Aorta (tissue), 5 donors: ENCODE data around the gene PLD1. TPM values are rescaled to one million over a fixed set of nuclear protein-coding genes. Genes with fewer than 3 reads are reported as not detected.

Experiments
- ATAC-seq: fragments of 200-7000 bp; cut with Tn5 transposase; one replicate; pipeline ENCODE4 v1.9.1; 2022; ENCODE audit warnings: moderate library complexity; ENCODE audit not compliant: low FRiP score
- DNase-seq, 2 donors: peaks; one replicate each; pipeline ENCODE4 v3.0.0-alpha.2; 2020
- H3K27ac ChIP-seq, 2 donors: one replicate each; pipeline ENCODE4 v1.5.1; 2013; ENCODE audit warnings: low read length in 2 of 2, mild to moderate bottlenecking in 2 of 2, moderate library complexity in 2 of 2, control low read depth in 1 of 2, inconsistent platforms in 1 of 2, low read depth in 1 of 2
- H3K27me3 ChIP-seq, 2 donors: one replicate each; pipeline ENCODE4 v1.6.1; 2013; ENCODE audit warnings: control low read depth in 1 of 2, low read length in 1 of 2, mild to moderate bottlenecking in 1 of 2, moderate library complexity in 1 of 2; ENCODE audit not compliant: insufficient read depth in 2 of 2, control insufficient read depth in 1 of 2
- H3K36me3 ChIP-seq, 2 donors: one replicate each; pipeline ENCODE4 v1.6.1; 2013; ENCODE audit warnings: control low read depth in 1 of 2, low read length in 1 of 2, mild to moderate bottlenecking in 1 of 2; ENCODE audit not compliant: insufficient read depth in 2 of 2, control insufficient read depth in 1 of 2
- H3K4me1 ChIP-seq, 2 donors: one replicate each; pipeline ENCODE4 v1.6.1; 2013; ENCODE audit warnings: low read length in 2 of 2, control low read depth in 1 of 2, mild to moderate bottlenecking in 1 of 2, moderate library complexity in 1 of 2; ENCODE audit not compliant: insufficient read depth in 2 of 2, control insufficient read depth in 1 of 2
- H3K4me3 ChIP-seq, 2 donors: one replicate each; pipeline ENCODE4 v1.5.1; 2013; ENCODE audit warnings: low read length in 2 of 2, control low read depth in 1 of 2, mild to moderate bottlenecking in 1 of 2
- H3K9me3 ChIP-seq: one replicate; pipeline ENCODE4 v1.6.1; 2013; ENCODE audit warnings: mild to moderate bottlenecking, low read length; ENCODE audit not compliant: control insufficient read depth
- WGBS, 2 donors: extraction: QIAGEN DNeasy Blood & Tissue Kit; methylation state at CpG; one replicate each; pipeline ENCODE4 v1.1.7; 2013; 5-methylcytosine and 5-hydroxymethylcytosine counted together
- intact Hi-C, 2 donors: fragments of 100-400 bp; cut with DNase I; formaldehyde crosslinking; loops; one replicate each; pipeline versions ENCODE4 v1.14.2 to v1.15.0; 2022
- polyA plus RNA-seq, 2 donors: library from polyadenylated mRNA; stranded (reverse); fragments of 200-250 nt; gene quantifications; one replicate each; pipeline ENCODE4 v1.2.3, GENCODE V29; 2013
- total RNA-seq, 2 donors: library from RNA; stranded (reverse); fragmentation: NEBNext Ultra II Directional; extraction: Animal tissue kit (Norgen Biotek cat#: 25700); gene quantifications; one replicate each; pipeline ENCODE4 v1.2.1, GENCODE V29; 2021
- donor health status: healthy with polysubstance abuse.
- donor health status: Bipolar disorder and iron deficiency.
- donor health status: DM: no; HTN: no; CAD: no.
- donor health status: DM: no; HTN: no; CAD: no.
- donor health status: DM: yes; HTN: yes; CAD: no.

Gene PLD1
- total and polyA plus RNA-seq, 4 donors, result 19.1 to 41.3 (median 25.6) TPM

- H3K4me3 ChIP-seq, result no peak overlapping the region
- DNase-seq (no peak), ATAC-seq (no peak)
- H3K9me3 ChIP-seq, result no peaks in the 10 kb centered on the region
- 94% methylated on average over 4 of the region's 4 CpGs for WGBS, 2 donors
- no peak overlapping the region for H3K27ac ChIP-seq
- no peaks in the 10 kb centered on the region for H3K27me3 ChIP-seq
- H3K36me3 ChIP-seq, result no peaks in the 10 kb centered on the region
- peaks cover 0 to 2% of the 10 kb centered on the region in 2 donors for H3K4me1 ChIP-seq
- intact Hi-C loops, result no loop called here
Measured at GRCh38 chr3:171777596-171777995, 32.7 kb downstream of the PLD1 start.

DNA sequence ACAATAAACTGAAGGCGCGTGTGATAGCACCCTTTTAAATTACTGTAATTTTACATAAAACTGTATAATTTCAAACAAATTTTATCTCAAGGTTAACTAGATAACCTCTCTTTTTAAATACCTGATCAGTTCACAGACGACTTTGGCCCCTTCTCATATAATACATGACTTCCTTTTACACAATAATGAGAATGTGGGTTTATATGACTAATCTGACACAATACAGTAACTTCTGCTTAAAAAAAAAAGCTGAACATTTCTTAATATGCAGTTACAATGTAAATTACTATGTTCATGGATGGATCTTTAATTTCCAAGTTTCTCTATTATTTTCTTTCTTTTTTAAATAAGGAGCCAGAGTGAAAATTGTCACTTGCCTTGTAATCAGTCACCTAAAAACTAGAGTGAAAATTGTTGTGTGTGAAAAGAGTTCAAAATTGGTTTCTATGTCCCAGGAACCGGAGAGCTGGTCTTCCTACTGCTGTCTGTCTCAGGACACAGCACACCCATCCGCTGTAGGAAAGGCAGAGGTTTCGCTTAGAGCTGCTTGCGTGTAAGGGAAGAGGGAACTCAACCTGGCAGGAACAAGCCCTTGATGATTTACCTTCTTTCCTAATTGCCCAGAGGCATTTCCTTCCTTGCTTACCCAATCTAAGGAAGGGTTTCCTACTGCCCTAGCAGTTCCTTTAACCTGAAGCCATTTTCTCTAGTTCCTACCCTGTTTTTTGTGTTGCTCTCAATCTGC, 33.3 kb downstream of the PLD1 start:
- H3K4me1 ChIP-seq, result peaks cover 0 to 2% of the 10 kb centered on the region in 2 donors
- intact Hi-C loops, result no loop called here
- ATAC-seq (peak; percentile 28), DNase-seq (no peak)
- H3K9me3 ChIP-seq, result no peaks in the 10 kb centered on the region
- no peak overlapping the region for H3K27ac ChIP-seq
- no peaks in the 10 kb centered on the region for H3K27me3 ChIP-seq
- no peak overlapping the region for H3K4me3 ChIP-seq
- H3K36me3 ChIP-seq, result no peaks in the 10 kb centered on the region
- 92 to 95% methylated on average over 7 of the region's 7 CpGs for WGBS, 2 donors

DNA sequence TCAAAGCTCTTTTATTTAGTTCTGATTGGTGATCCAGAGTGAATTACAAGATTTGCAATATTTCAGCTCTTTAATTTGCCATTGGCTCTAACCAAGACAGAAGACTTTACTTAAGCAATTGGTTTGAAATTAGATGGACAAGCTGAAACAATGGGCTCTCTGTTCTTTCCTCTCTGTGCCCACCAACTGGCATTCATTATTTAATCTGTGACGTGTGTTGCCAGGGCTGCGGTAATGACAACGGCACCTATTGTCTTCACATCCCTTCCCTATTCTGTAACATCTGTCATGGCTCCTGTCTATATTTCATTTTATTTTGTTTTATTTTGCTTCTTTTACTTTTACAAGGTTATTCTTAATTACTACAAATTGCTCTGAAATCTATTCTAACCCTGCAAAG, 33.9 kb downstream of the PLD1 start:
- Histone ChIP-seq H3K27me3 (no peaks in the 10 kb centered on the region), H3K36me3 (no peaks in the 10 kb centered on the region), H3K9me3 (no peaks in the 10 kb centered on the region), H3K4me3 (no peak overlapping the region), H3K27ac (no peak overlapping the region), H3K4me1 (peaks cover 0 to under 1% of the 10 kb centered on the region in 2 donors)
- ATAC-seq, result no peak
- WGBS, 2 donors, result 93 to 97% methylated on average over 3 of the region's 3 CpGs
- intact Hi-C loops, result no loop called here
- no peak for DNase-seq

DNA sequence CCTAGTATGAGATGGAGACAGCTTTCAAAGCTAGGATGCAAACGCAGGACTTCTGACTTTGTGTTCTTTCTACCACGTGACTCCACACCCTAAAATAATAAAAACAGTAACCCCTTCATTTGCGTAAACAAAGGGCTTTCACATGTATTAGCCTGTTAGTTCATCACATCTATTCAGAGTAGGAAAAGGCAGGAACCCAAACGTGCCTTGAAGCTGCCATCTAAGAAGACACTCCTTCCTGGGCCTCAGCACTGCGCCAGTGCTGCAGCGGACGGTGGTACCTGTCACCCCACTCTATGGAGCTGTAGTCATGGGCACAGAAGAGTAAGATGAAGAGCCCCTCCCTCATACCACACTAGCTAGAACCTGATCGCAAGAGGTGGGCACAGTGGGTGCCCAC, 34.3 kb downstream of the PLD1 start:
- intact Hi-C loops, result no loop called here
- Histone ChIP-seq H3K9me3 (no peaks in the 10 kb centered on the region), H3K36me3 (no peaks in the 10 kb centered on the region), H3K27ac (no peak overlapping the region), H3K27me3 (no peaks in the 10 kb centered on the region), H3K4me1 (no peaks in the 10 kb centered on the region), H3K4me3 (no peak overlapping the region)
- ATAC-seq, result no peak
- DNase-seq, result no peak
- WGBS, 2 donors, result 86 to 89% methylated on average over 8 of the region's 8 CpGs

DNA sequence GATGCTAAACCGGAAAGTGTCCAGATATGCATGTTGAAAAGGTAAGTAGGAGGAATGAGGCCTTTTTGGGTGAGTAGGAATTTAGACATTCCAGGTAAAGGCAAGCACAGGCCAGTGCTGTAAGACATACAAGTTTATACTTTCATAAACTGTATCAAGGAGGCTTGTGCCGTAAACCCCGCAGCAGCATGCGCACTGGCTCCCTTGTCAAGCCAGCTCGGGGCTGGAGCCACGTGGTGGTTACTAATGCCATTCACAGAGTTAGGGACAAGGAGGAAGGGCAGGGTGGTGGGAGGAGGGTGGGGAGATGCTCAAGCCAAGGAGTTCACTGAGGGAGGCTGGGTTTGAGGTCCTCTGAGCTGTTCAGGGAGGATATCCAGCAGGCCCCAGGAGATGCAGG, 35.8 kb downstream of the PLD1 start:
- H3K9me3 ChIP-seq, result no peaks in the 10 kb centered on the region
- ATAC-seq, result no peak

DNA sequence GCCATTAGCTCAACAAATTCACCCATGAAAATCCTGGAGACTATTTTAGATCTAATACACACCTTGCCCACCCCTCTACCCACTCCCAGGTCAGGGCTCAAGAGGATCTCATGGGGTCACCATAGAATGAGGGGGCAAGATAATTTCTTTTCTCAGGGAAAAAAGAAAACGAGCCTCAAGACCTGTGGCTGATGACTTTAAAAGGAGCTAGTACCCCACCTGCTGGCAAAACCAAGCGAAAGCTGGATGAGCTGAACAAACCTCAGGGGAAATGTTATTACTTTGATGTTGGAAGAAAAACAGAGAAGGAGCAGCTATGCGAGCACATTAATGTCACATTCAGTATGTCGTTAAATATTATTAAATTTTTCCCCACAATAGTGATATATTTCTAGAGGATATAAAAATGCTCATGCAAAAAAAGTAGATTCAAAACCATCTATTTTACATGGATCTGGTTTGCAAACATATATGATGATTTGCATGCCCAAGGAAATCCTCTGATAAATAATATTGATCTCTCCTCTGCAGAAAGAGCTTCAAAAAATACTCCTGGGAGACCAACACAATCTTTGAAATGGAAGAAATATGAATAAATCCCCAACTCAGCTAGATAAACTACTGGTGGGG, 37.7 kb downstream of the PLD1 start:
- DNase-seq (peak in 1 of 2 donors; percentile 69), ATAC-seq (peak; percentile 58)
- intact Hi-C loops, result loop anchor here in 1 of 2 donors (2.0 to 5.0 kb wide), 2 partner anchors 70 to 126 kb away; no protein-coding TSS in a partner anchor
- Histone ChIP-seq H3K9me3 (no peaks in the 10 kb centered on the region), H3K4me3 (no peak overlapping the region), H3K36me3 (no peaks in the 10 kb centered on the region), H3K27me3 (no peaks in the 10 kb centered on the region), H3K4me1 (peaks cover 4 to 5% of the 10 kb centered on the region in 2 donors), H3K27ac (no peak overlapping the region)
- WGBS, 2 donors, result 1 to 2% methylated on average over 4 of the region's 4 CpGs

More for the DNA sequence above, 35.8 kb downstream of the PLD1 start:
- intact Hi-C loops, result loop anchor here in 1 of 2 donors (5.0 kb wide), 1 partner anchor 72 kb away; no protein-coding TSS in a partner anchor
- Histone ChIP-seq H3K4me1 (no peaks in the 10 kb centered on the region), H3K27me3 (no peaks in the 10 kb centered on the region), H3K4me3 (no peak overlapping the region), H3K27ac (no peak overlapping the region), H3K36me3 (no peaks in the 10 kb centered on the region)
- no peak for DNase-seq
- WGBS, 2 donors, result 77 to 86% methylated on average over 6 of the region's 6 CpGs

DNA sequence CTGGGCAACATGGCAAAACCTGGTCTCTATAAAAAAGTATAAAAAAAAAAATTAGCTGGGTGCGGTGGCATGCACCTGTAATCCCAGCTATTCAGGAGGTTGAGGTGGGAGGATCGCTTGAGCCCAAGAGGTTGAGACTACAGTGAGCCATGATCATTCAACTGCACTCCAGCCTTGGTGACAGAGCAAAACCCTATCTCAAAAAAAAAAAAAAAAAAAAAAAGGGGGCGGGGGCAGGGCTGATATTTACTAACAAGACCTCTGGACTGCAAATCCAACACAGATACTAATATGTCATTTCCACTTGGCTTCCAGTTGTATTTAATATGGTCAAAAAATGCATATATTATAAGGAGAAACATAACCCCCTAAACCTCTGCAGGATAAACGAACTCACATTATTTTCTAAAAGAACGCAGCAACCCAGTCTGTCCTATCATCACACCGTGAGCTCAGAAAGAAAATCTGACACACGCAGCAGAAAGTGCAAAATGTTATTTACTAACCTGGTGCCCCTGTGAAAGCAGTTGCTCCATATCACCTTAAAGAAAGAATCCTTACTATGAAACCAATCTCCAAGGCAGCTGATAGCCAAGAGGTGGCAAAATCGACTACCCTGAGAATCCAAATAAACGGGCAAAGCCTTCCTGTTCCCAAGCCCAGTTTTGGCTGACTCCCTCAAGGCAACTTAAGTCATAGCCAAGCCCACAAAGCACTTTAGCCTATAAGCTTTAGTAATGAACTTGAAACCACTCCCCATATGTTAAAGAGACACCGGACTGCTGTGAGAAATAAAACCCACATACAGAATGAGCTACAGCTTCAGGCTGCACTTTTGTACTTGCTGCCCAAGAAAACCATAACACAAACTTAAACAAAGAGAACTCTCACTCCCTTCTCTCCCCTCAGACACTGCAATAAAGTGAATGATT, 39.3 kb downstream of the PLD1 start:
- DNase-seq (no peak), ATAC-seq (peak; percentile 90)
- intact Hi-C loops, result loop anchor here (2.0 to 5.0 kb wide), 2 partner anchors 69 to 124 kb away; no protein-coding TSS in a partner anchor
- no peaks in the 10 kb centered on the region for H3K9me3 ChIP-seq
- H3K4me3 ChIP-seq, result peak overlapping the region; percentile 69 to 95
- no peaks in the 10 kb centered on the region for H3K36me3 ChIP-seq
- no peaks in the 10 kb centered on the region for H3K27me3 ChIP-seq
- H3K27ac ChIP-seq, result peak overlapping the region in 1 of 2 donors; percentile 89
- H3K4me1 ChIP-seq, result peaks cover 4 to 5% of the 10 kb centered on the region in 2 donors
- 20 to 27% methylated on average over 10 of the region's 10 CpGs for WGBS, 2 donors

GRCh38 chr3:171769461-171769860, 40.8 kb downstream of the PLD1 start:
- WGBS, 2 donors, result 28 to 43% methylated on average over 3 of the region's 3 CpGs
- peaks cover 4 to 5% of the 10 kb centered on the region in 2 donors for H3K4me1 ChIP-seq
- no peak for DNase-seq
- no peaks in the 10 kb centered on the region for H3K9me3 ChIP-seq
- no peak for ATAC-seq
- no peaks in the 10 kb centered on the region for H3K27me3 ChIP-seq
- intact Hi-C loops, result loop anchor here in 1 of 2 donors (5.0 kb wide), 1 partner anchor 67 kb away; no protein-coding TSS in a partner anchor
- no peak overlapping the region for H3K27ac ChIP-seq
- peak overlapping the region; percentile 59 to 69 for H3K4me3 ChIP-seq
- no peaks in the 10 kb centered on the region for H3K36me3 ChIP-seq
